GM19193 (cell line): ENCODE measurements around the gene EPAS1.

Experiments used
- POLR2A ChIP-seq: IDR thresholded peaks from 4 replicates; pipeline ENCODE4 v1.6.1; 2011; ENCODE audit not compliant: insufficient read depth, insufficient read length; ENCODE audit errors: extremely low read depth

Gene EPAS1

GRCh38 chr2:46400016-46400415, 102.8 kb downstream of the EPAS1 start:
- TF ChIP-seq POLR2A = no peak

GRCh38 chr2:46402874-46403273, 105.7 kb downstream of the EPAS1 start:
- no peak for TF ChIP-seq POLR2A

GRCh38 chr2:46404181-46404759, 107.1 kb downstream of the EPAS1 start:
- no peak for TF ChIP-seq POLR2A

GRCh38 chr2:46407852-46408455, 110.7 kb downstream of the EPAS1 start:
- TF ChIP-seq POLR2A = no peak

GRCh38 chr2:46409756-46410155, 112.5 kb downstream of the EPAS1 start:
- no peak for TF ChIP-seq POLR2A

- TF ChIP-seq POLR2A = no peak
Observed at GRCh38 chr2:46410273-46411244, 113.4 kb downstream of the EPAS1 start.

GRCh38 chr2:46411245-46411641, 114.0 kb downstream of the EPAS1 start:
- TF ChIP-seq POLR2A = no peak

GRCh38 chr2:46411985-46412384, 114.8 kb downstream of the EPAS1 start:
- TF ChIP-seq POLR2A = no peak

- TF ChIP-seq POLR2A = no peak
Observed at GRCh38 chr2:46413111-46413510, 115.9 kb downstream of the EPAS1 start.

GRCh38 chr2:46413631-46414030, 116.4 kb downstream of the EPAS1 start:
- TF ChIP-seq POLR2A = no peak

- no peak for TF ChIP-seq POLR2A
Observed at GRCh38 chr2:46414701-46415100, 117.5 kb downstream of the EPAS1 start.

- no peak for TF ChIP-seq POLR2A
Observed at GRCh38 chr2:46416280-46416679, 119.1 kb downstream of the EPAS1 start.

- TF ChIP-seq POLR2A = no peak
Observed at GRCh38 chr2:46416739-46417403, 119.7 kb downstream of the EPAS1 start.

- no peak for TF ChIP-seq POLR2A
Observed at GRCh38 chr2:46420945-46421344, 123.7 kb downstream of the EPAS1 start.

- no peak for TF ChIP-seq POLR2A
Observed at GRCh38 chr2:46421361-46421760, 124.2 kb downstream of the EPAS1 start.
